ENCODE data around the gene WDFY4.

Gene WDFY4

DNA sequence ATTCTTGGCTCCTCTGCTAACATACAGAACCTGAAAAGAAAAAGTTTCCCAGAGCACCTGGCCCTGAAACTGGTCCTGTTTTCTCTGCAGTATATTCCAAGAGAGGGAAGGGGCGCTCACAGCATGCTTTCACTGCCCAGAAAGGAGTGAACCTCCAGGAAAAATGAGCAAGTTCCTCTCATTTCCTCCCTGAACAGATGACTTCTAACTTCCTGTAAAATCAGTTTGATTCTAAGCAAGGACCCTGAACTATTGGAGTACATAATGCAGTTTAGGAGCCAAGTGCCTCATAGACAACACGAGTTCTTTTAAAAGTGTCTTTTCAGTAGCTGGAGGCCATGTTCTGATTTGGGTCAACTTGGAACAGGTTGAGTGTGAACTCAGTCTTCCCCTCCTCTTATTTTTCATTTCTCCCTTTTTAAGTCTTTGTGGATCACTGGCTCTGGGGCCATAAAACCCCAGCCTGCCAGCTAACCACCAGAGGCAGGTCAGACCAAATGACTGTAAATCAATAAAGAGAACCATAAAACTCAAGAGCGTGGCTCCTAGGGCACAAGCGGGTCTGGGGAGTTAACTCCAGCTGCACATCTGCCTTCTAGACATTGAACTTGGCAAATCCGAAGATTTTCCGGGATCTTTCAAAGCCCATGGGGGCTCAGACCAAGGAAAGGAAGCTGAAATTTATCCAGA is 260.9 kb downstream of the WDFY4 start:
- no peak for DNase-seq (ENCODE audit: low read depth in 2 of 2)

DNA sequence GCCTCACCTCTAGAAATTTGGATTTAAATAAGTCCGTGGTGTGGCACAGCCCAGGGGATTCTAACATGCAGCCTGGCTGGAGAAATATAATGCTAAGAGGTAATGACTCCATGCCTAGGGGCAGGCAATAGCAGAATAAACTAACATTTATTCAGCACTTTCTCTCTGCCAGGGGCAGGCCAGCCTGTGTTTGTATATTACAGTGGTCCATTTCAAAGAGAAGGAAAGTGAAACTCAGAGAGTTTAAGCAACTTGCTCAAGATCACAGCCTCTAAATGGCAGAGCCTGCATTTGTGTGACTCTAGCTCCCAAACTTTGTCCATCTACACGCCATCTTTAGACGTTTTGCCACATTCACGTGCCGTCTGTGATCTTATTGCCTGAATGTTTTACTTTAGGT is 261.7 kb downstream of the WDFY4 start:
- no peak for DNase-seq (ENCODE audit: low read depth in 2 of 2)

GRCh38 chr10:48946891-48947500 is 262.3 kb downstream of the WDFY4 start:
- no peak for DNase-seq (ENCODE audit: low read depth in 2 of 2)

GRCh38 chr10:48947690-48948469 is 263.2 kb downstream of the WDFY4 start:
- no peak for DNase-seq (ENCODE audit: low read depth in 2 of 2)

DNA sequence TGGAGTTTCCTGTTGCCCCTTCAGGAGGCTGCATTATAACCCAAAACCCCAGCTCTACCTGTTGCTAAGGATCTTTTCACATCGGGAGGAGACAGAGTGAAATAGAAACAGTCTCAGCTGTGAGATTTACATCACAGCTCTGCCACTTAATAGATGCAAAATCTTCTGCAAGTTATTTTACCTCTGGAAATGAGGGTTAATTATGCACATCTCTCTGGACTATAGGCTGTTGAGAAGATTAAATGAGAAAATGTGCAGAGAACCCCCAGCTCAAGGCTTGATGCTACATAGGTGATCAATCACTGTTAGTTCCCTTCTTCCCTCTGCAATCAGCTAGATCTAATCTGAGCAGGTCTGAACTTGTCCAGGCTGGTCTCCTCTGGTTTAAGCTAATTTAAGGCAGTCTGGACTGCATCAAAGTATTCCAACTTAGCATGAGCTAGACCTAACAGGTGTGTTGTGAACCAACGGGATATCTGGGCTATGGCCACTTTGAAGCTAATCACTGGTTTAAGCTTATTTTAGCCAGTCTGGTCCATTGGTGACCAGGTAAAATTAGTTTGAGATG is 263.9 kb downstream of the WDFY4 start:
- no peak for DNase-seq (ENCODE audit: low read depth in 2 of 2)

DNA sequence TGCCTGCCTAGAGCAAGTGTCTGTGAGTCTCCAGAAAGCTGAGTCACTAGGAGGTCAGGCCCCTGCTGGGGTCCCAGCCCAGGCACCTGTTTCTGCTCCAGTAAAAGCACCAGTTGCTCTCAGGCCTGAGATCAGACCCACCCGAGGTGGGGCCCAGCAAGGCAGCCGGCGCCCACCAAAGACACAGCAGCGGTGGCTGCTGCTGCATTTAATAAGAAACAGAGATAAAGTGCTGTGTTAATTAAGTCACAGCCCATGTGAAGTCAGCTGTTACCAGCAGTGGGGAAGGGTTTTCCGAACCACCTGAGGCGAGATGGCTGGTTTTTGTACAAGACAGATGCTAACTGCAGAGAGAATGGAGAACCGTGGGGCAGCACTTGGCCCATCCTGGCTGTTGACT is 267.0 kb downstream of the WDFY4 start:
- DNase-seq (ENCODE audit: low read depth in 2 of 2) = no peak

GRCh38 chr10:48957361-48958151 is 272.9 kb downstream of the WDFY4 start:
- DNase-seq (ENCODE audit: low read depth in 2 of 2) = no peak

- DNase-seq (ENCODE audit: low read depth in 2 of 2) = no peak
These were observed 274.0 kb downstream of the WDFY4 start for GRCh38 chr10:48958598-48959190.

DNA sequence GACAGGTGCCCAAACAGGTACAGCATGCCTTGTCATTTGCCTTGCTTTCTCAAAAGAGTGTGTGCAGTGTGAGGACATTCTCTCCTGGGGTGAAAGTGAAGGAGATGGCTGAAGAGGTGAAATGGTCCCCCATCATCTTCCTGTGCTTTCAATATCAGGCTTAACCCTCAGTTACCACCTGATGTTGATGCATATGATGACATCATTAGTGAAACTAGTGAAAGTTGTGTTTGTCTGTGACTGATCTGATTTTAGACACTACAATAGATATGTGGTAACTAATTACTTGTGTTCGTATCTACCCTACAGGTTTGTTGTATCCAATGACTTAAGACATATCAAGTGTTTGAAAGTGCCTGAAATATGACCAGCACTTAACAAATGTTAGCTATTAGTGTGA is 279.4 kb downstream of the WDFY4 start:
- no peak for DNase-seq (ENCODE audit: low read depth in 2 of 2)

GRCh38 chr10:48965460-48965859 is 280.8 kb downstream of the WDFY4 start:
- no peak for DNase-seq (ENCODE audit: low read depth in 2 of 2)

- DNase-seq (ENCODE audit: low read depth in 2 of 2) = no peak
These were observed 283.4 kb downstream of the WDFY4 start for GRCh38 chr10:48968036-48968435.

DNA sequence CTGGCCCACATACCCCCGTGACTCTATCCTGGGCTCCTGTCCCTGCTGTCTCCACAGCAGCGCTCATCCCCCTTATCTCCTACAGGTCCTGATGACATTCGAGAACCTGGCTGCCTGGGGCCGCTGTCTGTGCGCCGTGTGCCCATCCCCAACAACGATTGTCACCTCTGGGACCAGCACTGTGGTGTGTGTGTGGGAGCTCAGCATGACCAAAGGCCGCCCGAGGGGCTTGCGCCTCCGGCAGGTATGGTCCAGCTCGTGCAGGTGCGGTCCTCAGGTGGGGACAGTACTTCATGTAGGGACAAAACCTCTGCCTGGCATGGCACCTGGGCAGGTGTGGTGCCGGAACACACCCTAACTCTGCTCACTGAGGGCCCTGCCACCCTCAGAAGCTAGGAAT is 285.4 kb downstream of the WDFY4 start:
- DNase-seq (ENCODE audit: low read depth in 2 of 2) = no peak

DNA sequence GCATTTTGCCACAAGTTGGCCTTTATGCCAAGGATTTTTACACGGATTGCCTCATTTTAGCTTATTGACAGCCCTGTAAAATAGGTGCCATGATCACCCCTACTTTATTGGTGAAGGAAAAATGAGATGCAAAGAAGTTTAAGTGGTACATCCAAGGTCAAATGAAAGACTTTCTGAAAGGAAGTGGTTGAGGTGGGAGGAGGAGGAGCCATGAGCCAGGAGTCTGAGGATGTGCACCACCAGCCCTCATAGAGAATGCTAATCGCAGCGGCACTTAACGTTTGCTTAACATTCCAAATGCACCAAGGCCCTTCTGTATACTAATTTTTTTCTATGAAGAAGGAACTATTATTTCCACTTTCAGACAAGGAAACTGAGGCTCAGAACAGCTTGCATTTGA is 286.0 kb downstream of the WDFY4 start:
- DNase-seq (ENCODE audit: low read depth in 2 of 2) = no peak

GRCh38 chr10:48973065-48973464 is 288.4 kb downstream of the WDFY4 start:
- DNase-seq (ENCODE audit: low read depth in 2 of 2) = no peak

GRCh38 chr10:48974510-48975156 is 290.0 kb downstream of the WDFY4 start:
- no peak for DNase-seq (ENCODE audit: low read depth in 2 of 2)

DNA sequence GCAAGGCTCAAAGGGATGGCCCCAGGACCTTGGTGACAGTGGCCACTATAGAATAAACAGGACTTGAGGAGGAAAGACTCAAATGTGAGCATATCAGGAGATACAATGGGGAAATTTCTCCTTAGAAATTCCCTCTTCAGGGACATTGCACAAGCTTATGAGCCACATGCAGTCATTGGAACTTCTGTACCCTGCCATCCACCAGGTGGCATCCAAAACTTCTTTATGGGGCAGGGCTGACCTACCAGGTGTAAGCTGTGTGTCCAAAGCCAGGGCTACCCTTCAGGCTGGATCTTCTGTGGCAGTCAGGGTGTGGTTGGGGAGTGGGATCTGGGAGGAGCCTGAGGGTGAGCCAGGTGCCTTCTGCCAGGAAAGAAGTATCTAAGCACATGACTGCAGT is 291.5 kb downstream of the WDFY4 start:
- no peak for DNase-seq (ENCODE audit: low read depth in 2 of 2)

GRCh38 chr10:48978318-48978717 is 293.6 kb downstream of the WDFY4 start:
- no peak for DNase-seq (ENCODE audit: low read depth in 2 of 2)

DNA sequence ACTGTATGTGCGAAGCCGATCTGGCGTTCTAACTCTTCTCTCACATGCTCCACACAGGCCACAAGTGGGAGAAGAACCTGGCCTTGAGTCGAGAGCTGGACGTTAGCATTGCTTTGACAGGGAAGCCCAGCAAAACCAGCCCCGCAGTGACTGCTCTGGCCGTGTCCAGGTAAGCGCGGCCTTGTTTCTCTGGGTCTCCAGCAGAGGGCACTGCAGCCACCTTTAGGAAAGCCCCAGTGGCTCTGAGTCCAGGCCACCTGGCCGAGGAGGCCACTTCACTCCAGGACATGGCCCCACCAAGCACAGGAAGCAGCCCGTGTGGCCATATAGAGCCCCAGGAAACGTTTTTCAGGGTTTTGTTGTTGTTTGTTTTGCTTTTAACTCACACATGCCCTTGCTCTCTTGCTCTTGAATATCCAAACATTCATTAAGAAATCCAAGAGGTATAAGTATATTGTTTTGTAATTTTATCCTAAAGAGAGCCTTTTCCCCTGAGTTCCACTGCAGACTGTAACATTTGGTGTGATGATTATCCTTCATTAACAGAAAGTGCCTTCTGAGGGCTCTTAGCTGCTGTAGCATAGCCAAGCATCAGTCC is 296.7 kb downstream of the WDFY4 start:
- peak in 1 of 2 donors; percentile 9 for DNase-seq (ENCODE audit: low read depth in 2 of 2)

- no peak for DNase-seq (ENCODE audit: low read depth in 2 of 2)
These were observed 297.9 kb downstream of the WDFY4 start for GRCh38 chr10:48982584-48982983.

DNA sequence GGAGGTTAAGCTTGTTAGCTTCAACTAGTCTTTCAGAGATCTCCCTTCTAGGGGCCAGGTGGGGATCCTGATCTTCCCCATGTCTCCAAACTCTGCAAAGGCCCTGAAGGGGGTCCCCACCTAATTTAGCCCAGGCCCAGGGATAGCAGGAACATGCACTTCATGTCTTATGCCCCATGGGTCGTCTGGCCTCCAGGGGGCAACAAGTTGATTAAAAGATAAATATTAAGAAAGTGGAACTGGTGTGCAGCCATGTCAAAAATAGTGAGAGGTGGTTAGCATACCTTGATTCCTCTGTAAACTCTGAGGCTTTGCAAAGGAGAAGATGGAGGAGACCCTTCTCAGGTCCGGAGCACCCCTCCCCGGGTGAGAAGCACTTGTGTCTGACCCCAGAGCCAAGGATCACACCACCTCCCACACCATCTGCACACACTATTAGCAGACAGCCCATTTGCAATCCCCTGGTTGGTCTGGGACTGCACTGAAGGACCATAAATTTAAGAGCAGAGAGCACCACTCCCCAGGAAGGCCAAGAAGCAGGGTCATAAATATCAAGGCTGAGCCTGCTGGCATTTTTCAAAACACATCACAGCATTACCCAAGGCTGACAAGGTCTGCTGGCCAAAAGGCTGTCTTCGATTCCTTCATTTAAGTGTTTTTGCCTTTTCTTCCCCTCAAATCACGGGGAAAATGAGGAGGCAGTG is 299.1 kb downstream of the WDFY4 start:
- DNase-seq (ENCODE audit: low read depth in 2 of 2) = no peak

Measured in stimulated activated CD4-positive, alpha-beta T cell treated with anti-CD3 and anti-CD28 coated beads, Interleukin-1b, Interleukin-23, amount 100 ng/mL, for 4 hours (primary cell).